GM18498 (cell line): ENCODE measurements around the gene MUC5B.

ENCODE experiments used
- ATAC-seq: cut with Tn5 transposase; IDR thresholded peaks from one replicate; pipeline ENCODE4 v1.9.1; 2021; ENCODE audit warnings: mild to moderate bottlenecking, moderate library complexity; ENCODE audit not compliant: unreplicated experiment

MUC5B gene

DNA sequence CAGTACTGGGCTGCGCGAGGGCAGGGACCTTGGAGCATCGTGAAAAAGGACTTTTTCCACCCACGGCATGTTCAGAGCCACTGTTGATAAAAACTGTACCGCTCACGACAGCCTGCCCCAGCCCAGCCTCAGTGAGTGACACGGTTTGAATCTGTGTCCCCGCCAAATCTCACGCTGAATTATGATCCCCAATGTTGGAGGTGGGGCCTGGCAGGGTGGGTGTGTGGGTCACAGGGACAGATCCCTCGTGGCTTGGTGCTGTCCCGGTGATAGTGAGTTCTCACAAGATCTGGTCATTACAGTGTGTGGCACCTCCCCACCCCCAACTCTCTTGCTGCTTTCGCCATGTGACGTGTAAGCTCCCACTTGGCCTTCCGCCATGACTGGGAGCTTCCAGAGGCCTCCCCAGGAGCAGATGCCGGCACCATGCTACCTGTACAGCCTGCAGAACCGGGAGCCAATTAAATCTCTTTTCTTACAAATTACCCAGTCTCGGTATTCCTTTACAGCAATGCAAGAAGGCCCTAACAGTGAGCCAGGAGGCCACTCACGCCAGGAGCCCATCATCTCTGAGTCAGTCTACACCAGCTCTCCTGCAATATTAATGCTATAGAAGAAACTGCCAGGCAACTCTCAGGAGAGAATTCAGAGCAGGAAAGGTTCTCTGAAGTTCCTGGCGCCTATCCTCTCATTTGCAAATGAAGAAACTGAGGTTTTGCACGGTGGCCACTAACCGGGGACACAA is 85.3 kb downstream of the MUC5B start:
- ATAC-seq: no peak

DNA sequence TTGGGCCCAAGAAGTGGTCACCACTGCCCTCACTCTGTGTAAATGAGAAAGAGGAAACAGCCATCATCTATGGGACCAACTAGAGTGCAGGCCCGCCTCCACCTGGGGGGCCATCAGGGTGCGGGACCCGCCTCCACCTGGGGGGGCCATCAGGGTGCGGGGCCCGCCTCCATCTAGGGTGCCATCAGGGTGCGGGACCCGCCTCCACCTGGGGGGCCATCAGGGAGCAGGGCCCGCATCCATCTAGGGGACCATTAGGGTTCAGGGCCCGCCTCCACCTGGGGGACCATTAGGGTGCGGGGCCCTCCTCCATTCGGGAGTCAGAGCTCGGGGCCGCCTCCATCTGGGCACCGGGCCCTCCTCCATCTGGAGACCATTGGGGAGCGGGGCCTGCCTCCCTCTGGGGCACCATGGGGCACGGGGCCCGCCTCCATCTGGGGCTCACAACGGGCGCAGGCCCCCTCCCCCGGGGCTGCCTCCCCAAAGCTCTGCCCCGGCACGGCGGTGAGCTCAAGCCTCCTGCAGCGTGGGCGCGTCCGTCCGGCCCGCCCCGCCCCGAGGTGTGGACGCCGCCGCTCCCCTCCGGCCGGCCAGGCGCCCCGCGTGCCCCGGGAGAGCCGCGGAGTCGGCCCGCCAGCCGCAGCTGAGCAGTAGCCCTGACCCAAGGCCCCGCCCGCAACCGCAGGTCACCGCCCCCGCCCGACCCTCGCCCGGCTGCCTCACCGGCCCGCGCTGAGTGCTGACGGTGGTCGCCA is 86.1 kb downstream of the MUC5B start:
- peak; percentile 47 for ATAC-seq

DNA sequence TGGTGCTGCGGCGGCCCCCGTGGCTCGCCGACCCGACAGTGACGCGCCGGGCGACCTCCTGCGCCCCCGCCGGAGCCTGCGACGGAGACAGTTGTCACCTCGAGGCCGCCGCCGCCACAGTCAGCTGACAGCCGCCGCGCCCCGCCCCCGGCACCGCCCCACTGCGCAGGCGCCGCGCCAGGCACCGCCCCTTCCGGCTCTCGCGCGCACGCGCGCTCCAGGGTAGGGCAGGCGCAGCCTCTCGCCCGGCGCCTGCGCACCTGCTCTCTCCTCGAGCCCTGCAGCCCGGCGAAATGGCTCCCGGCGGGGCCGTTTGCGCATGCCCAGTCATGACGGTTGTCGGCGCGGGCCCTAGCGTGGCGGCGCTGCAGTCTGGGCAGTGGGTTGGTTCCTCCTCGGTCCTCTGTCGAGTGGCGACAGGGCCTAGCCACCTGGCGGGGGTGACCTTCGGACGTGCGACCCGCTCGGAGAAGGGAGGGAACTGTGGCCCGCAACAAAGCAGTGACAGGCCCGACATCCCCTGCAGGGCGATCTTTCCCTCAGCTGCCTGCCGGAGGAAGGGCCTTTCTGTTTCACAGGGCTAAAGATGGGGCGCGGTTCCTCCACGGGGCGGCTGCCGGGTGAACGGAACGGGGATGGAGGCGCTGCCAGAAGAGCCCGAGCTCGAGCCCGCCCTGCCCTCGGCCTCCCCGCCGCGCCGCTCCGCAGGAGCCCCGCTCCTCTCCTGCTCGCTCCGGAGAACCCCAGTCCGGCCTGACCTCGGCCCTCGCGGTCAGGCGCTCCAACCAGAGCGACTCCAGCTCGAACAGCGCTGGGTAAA is 86.8 kb downstream of the MUC5B start, which contains the start of gene TOLLIP:
Gene TOLLIP (minus strand): TSS at position 135 of the 820 bp plus-strand sequence. CDS start 134 bp downstream, at position 1.
- ATAC-seq: peak; percentile 81

DNA sequence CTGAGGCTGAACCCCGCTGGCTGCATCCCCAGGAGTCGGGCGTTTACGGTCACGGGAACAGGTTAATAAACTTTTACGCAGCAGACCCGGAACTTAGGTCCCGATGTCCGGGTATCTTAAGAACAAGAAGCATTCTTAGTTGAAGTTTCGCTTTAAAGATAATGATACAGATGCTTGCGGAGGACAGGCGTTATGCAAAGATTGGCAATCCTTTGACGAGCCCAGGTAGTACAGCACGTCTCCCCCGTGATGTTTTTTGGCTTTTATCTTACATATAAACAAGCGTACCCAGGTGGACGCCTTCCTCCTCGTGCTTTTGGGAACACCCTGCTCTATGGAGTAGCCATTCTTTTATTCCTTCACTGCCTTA is 87.4 kb downstream of the MUC5B start:
- no peak for ATAC-seq

DNA sequence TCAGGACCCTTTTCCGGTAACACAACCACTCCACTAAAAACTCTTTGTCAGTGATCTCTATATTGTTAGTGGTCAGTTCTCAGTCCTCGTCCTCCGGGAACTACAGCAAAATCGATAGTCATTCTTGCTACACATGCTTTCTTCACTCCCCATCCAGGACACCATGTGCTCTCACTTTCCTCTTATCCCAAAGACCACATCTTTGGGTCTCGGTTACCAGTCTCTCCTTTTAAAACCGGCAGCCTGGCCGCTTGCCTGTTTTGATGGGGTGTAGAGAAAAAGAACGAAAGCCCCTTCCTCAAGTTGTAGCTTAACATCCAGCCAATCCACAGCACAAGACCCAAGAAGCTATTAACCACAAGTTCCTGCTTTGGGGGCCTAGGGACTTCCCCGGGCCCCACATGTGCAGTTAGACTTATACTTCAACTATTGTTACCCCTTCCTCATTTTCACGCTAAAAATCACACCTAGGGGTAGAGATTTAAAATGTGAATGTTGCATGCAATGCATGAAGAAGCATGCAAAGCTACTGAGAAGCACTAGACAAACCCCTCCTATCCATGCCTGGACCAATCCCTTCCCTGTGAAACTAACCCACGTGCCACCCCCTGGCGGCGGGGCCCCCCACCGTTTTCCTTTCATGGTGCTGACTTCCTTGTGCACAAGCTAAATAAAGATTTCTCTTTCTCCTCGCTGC is 88.1 kb downstream of the MUC5B start:
- ATAC-seq: no peak
